Central memory CD8-positive, alpha-beta T cell (primary cell): Measurements from ENCODE around the gene UQCRH.
"Not testable (repeated sequence)": the region's sequence is repeated elsewhere in the genome, so short reads cannot be mapped to it uniquely, and the experiment has no call there.

ENCODE experiments used
- ATAC-seq: fragments of 150-1000 bp; cut with Tn5 transposase; replicated peaks from 2 replicates; pipeline ENCODE4 v1.10.0; 2022; ENCODE audit warnings: mild to moderate bottlenecking, moderate FRiP score, moderate number of reproducible peaks; ENCODE audit not compliant: poor library complexity, severe bottlenecking; ENCODE audit errors: extremely low read depth
- DNase-seq, 2 donors: peaks; one replicate each; pipeline ENCODE4 v3.0.0; 2021; ENCODE audit warnings: low spot score in 2 of 2
- H3K27ac Mint-ChIP-seq: one replicate; pipeline ENCODE4 v1.8.0; 2022; ENCODE audit warnings: low read depth, mild to moderate bottlenecking, moderate library complexity, mixed read lengths
- H3K27me3 Mint-ChIP-seq: one replicate; pipeline ENCODE4 v1.8.0; 2022; ENCODE audit warnings: mixed read lengths
- H3K36me3 Mint-ChIP-seq: one replicate; pipeline ENCODE4 v1.8.0; 2022; ENCODE audit warnings: mild to moderate bottlenecking, moderate library complexity, mixed read lengths; ENCODE audit not compliant: insufficient read depth
- H3K4me1 Mint-ChIP-seq: one replicate; pipeline ENCODE4 v1.8.0; 2022; ENCODE audit warnings: mixed read lengths
- H3K4me3 Mint-ChIP-seq: one replicate; pipeline ENCODE4 v1.8.0; 2022; ENCODE audit warnings: mild to moderate bottlenecking, moderate library complexity, mixed read lengths
- H3K9me3 Mint-ChIP-seq: one replicate; pipeline ENCODE4 v1.8.0; 2022; ENCODE audit warnings: mixed read lengths

UQCRH gene

DNA sequence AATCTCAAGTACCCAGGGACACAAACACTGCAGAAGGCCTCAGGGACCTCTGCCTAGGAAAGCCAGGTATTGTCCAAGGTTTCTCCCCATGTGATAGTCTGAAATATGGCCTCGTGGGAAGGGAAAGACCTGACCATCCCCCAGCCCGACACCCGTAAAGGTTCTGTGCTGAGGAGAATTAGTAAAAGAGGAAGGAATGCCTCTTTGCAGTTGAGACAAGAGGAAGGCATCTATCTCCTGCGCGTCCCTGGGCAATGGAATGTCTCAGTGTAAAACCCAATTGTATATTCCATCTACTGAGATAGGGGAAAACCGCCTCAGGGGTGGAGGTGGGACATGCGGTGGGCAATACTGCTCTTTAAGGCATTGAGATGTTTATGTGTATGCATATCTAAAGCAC is 26.3 kb downstream of the UQCRH start:
- DNase-seq, H3K27me3 Mint-ChIP-seq, H3K27ac Mint-ChIP-seq, H3K4me1 Mint-ChIP-seq, ATAC-seq, H3K36me3 Mint-ChIP-seq, H3K9me3 Mint-ChIP-seq, H3K4me3 Mint-ChIP-seq: not testable (repeated sequence)

- H3K9me3 Mint-ChIP-seq, ATAC-seq, H3K27me3 Mint-ChIP-seq, H3K4me1 Mint-ChIP-seq, H3K36me3 Mint-ChIP-seq, H3K27ac Mint-ChIP-seq, DNase-seq, H3K4me3 Mint-ChIP-seq: not testable (repeated sequence)
Observed at GRCh38 chr1:46330381-46330780, 26.9 kb downstream of the UQCRH start.

GRCh38 chr1:46331786-46332540 is 28.5 kb downstream of the UQCRH start:
- not testable (repeated sequence) for ATAC-seq, H3K27ac Mint-ChIP-seq, H3K4me3 Mint-ChIP-seq, DNase-seq, H3K9me3 Mint-ChIP-seq, H3K27me3 Mint-ChIP-seq, H3K36me3 Mint-ChIP-seq, H3K4me1 Mint-ChIP-seq

GRCh38 chr1:46333300-46334029 is 30.0 kb downstream of the UQCRH start:
- Mint-ChIP-seq H3K27me3 (no peaks in the 10 kb centered on the region), H3K9me3 (no peaks in the 10 kb centered on the region), H3K36me3 (no peaks in the 10 kb centered on the region), H3K4me3 (no peak overlapping the region), H3K27ac (no peak overlapping the region), H3K4me1 (no peaks in the 10 kb centered on the region)
- DNase-seq (no peak), ATAC-seq (no peak)

- Mint-ChIP-seq H3K4me1 (no peaks in the 10 kb centered on the region), H3K27me3 (no peaks in the 10 kb centered on the region), H3K9me3 (no peaks in the 10 kb centered on the region), H3K27ac (no peak overlapping the region), H3K36me3 (no peaks in the 10 kb centered on the region), H3K4me3 (no peak overlapping the region)
- DNase-seq (no peak), ATAC-seq (no peak)
Observed at GRCh38 chr1:46334030-46334384, 30.5 kb downstream of the UQCRH start.

DNA sequence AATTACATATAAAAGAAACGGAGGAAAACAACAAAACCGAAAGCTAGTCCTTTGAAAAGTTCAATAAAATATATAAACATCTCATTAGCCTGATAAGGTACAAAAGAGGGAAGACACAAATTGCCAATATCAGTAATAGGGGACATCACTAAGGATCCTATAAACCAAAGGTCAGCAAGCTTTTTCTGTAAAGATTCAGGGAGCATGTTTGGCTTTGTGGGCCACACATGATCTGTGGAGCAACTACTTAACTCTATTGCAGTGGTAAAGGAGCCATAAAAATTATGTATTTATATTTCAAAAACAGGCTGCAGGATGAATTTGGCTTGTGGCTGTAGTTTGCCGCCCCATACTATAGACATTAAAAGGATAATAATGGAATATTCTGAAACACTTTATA is 31.6 kb downstream of the UQCRH start:
- Mint-ChIP-seq H3K36me3 (peaks cover 2% of the 10 kb centered on the region), H3K27ac (no peak overlapping the region), H3K27me3 (no peaks in the 10 kb centered on the region), H3K4me1 (peaks cover 5% of the 10 kb centered on the region), H3K4me3 (no peak overlapping the region), H3K9me3 (no peaks in the 10 kb centered on the region)
- no peak for ATAC-seq
- no peak for DNase-seq

DNA sequence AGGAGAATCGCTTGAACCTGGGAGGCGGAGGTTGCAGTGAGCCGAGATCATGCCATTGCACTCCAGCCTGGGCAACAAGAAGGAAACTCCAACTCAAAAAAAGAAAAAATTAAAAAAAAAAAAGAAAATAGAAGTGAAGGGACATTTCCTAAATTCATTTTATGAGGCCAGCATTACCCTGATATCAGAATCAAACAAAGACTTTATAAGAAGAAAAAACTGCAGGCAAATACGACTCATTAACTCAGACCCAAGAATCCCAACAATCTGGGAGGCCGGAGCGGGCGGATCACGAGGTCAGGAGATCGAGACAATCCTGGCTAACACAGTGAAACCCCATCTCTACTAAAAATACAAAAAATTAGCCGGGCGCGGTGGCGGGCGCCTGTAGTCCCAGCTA is 33.9 kb downstream of the UQCRH start:
- H3K27ac Mint-ChIP-seq, H3K4me3 Mint-ChIP-seq, ATAC-seq, H3K27me3 Mint-ChIP-seq, DNase-seq, H3K9me3 Mint-ChIP-seq: not testable (repeated sequence)
- peaks cover 27% of the 10 kb centered on the region for H3K4me1 Mint-ChIP-seq
- H3K36me3 Mint-ChIP-seq: peaks cover 16% of the 10 kb centered on the region

- H3K27me3 Mint-ChIP-seq: no peaks in the 10 kb centered on the region
- H3K4me1 Mint-ChIP-seq: peaks cover 39% of the 10 kb centered on the region
- H3K4me3 Mint-ChIP-seq: peak within 1 kb of the TSS; percentile 96
- peak; percentile 74 to 82 for DNase-seq
- peak; percentile 91 for ATAC-seq
- no peaks in the 10 kb centered on the region for H3K9me3 Mint-ChIP-seq
- H3K36me3 Mint-ChIP-seq: peaks cover 19% of the 10 kb centered on the region
- peak within 1 kb of the TSS; percentile 98 for H3K27ac Mint-ChIP-seq
Observed at GRCh38 chr1:46340404-46341221, 37.1 kb downstream of the UQCRH start, which contains the start of gene NSUN4. Gene NSUN4 (plus strand): TSS chr1:46340807. CDS start chr1:46340827, 20 bp downstream.

DNA sequence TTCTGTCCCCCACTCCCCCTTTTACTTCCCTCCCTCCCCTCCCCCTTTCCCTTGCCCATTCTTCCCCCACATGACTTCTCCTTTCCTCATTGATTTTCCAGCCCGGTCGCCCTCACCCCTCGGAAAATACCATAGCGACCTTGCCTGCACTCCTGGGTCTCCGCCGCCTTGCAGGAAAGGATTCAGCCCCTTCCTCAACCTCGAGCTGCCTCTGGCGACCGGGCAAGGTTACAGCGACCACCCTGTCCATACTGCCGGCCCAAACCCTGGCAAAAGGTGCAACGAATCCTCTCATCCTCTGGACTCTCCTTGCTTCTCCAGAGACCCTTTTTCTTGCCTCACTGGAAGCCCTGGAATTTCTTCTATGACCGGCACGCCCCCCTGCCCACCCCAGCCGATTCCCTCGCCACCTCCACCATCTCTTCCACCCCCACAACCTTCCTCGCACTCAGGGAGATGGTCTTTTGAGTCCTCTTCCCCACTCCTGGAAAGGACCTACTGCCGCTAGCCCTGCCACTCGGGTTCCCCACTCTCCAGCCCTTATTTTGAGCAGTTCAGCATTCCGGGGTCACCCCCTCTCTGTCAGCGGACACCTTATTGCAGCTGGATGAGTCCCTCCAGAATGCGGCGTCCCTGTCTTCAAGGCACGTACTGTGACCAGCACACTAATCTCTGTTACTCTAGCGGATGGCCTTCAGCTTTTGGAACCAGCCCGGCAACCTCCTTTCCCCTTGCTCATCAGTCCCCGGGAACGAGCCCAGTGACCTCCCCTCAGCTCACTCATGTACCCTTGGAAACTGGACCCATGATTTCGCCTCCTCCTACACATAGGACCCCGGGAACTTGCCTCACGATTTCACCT is 38.0 kb downstream of the UQCRH start:
- no peaks in the 10 kb centered on the region for H3K27me3 Mint-ChIP-seq
- peak overlapping the region; percentile 96 for H3K4me3 Mint-ChIP-seq
- peaks cover 39% of the 10 kb centered on the region for H3K4me1 Mint-ChIP-seq
- no peak for ATAC-seq
- H3K36me3 Mint-ChIP-seq: peaks cover 26% of the 10 kb centered on the region
- no peak for DNase-seq
- H3K9me3 Mint-ChIP-seq: no peaks in the 10 kb centered on the region
- H3K27ac Mint-ChIP-seq: peak overlapping the region; percentile 98

DNA sequence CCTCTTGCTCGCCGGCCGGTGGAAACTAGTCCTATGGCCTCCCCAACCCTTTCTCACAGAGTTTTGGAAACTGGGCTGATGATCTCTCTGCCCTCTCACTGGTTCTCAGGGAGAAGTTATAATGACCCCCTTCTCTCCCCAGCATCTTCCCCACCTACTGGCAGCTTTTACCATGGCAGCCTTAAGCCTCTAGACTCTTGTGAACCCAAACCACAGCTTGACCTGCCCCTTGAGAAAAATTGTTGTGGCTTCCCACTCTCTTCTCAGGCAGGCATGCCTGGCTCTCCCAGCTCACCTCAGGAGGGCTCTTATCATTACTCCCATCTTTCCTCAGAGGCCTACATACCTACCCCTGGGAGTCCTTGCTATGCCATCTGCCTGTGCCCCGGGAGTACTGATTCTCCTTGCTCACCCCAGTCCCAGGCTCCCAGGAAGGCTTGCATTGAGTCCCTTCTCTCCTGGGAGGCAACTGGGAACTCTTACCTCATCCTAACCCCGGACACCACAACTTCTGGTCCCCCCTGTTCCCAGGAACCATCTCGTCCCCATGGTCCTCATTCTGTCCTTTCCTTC is 38.7 kb downstream of the UQCRH start:
- H3K9me3 Mint-ChIP-seq: no peaks in the 10 kb centered on the region
- H3K36me3 Mint-ChIP-seq: peaks cover 32% of the 10 kb centered on the region
- H3K4me1 Mint-ChIP-seq: peaks cover 39% of the 10 kb centered on the region
- DNase-seq: no peak
- no peaks in the 10 kb centered on the region for H3K27me3 Mint-ChIP-seq
- ATAC-seq: no peak
- H3K27ac Mint-ChIP-seq: peak overlapping the region; percentile 98
- H3K4me3 Mint-ChIP-seq: peak overlapping the region; percentile 96

DNA sequence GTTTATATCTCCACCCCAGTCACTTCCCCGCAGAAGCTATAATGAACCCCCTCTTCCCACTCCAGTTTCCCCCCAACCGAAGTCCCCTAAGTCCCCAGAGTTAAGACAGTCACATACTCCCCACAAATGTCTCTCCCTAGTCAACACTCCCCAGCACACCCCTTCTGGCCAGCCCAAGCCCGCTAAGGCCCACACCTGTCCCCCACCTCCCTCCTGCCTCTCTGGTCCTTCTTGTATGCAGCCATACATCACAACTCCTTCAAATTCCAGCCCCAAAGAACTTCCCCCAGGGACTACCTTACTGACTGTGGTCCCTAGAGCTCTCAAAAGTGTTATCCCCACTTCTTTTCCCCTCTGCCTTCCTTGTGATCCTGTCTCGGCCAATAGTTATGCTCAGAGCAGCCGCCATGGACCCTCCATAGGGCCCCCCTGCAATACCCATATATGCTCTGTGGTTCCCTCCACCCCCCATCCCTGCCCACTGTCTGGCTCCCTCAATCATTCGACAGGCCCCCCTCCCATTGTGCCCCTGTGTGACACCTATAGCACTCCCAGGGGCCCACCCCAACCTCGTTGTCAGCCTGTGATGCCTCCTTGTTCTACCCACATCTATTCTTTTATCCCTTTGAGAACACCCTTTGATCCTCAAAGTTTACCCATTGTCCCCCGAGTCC is 39.3 kb downstream of the UQCRH start:
- no peaks in the 10 kb centered on the region for H3K9me3 Mint-ChIP-seq
- no peak for ATAC-seq
- peak overlapping the region; percentile 98 for H3K27ac Mint-ChIP-seq
- H3K4me3 Mint-ChIP-seq: peak overlapping the region; percentile 96
- H3K27me3 Mint-ChIP-seq: no peaks in the 10 kb centered on the region
- DNase-seq: no peak
- peaks cover 40% of the 10 kb centered on the region for H3K4me1 Mint-ChIP-seq
- peaks cover 36% of the 10 kb centered on the region for H3K36me3 Mint-ChIP-seq
